GM21526 (cell line): ENCODE results near the gene GREB1L.

Experiments used
- ATAC-seq: cut with Tn5 transposase; IDR thresholded peaks from one replicate; pipeline ENCODE4 v1.9.1; 2021; ENCODE audit warnings: moderate library complexity; ENCODE audit not compliant: unreplicated experiment, low FRiP score

GREB1L gene

GRCh38 chr18:21538230-21538629, 296.2 kb downstream of the GREB1L start:
- ATAC-seq, result no peak

- ATAC-seq, result no peak
These were observed 304.4 kb downstream of the GREB1L start for GRCh38 chr18:21546423-21546822.

- no peak for ATAC-seq
These were observed 306.6 kb downstream of the GREB1L start for GRCh38 chr18:21548647-21549046.

GRCh38 chr18:21550510-21550970, 308.5 kb downstream of the GREB1L start:
- ATAC-seq, result no peak

- no peak for ATAC-seq
These were observed 315.7 kb downstream of the GREB1L start for GRCh38 chr18:21557607-21558253.

- no peak for ATAC-seq
These were observed 317.2 kb downstream of the GREB1L start for GRCh38 chr18:21559195-21559594.

GRCh38 chr18:21571772-21572171, 329.7 kb downstream of the GREB1L start:
- ATAC-seq, result no peak
